GM12892 (cell line): ENCODE data around the gene ADCY9.

Experiments
- POLR2A ChIP-seq: IDR thresholded peaks from 2 replicates; pipeline ENCODE4 v1.6.1; 2011; ENCODE audit warnings: low read depth, low read length, control low read depth
- POLR2AphosphoS5 ChIP-seq: IDR thresholded peaks from 2 replicates; pipeline ENCODE4 v1.6.1; 2011; ENCODE audit warnings: low read depth, low read length, control low read depth
- TAF1 ChIP-seq: IDR thresholded peaks from 2 replicates; pipeline ENCODE4 v1.6.1; 2011; ENCODE audit warnings: low read depth, mild to moderate bottlenecking, control low read depth, low read length, borderline replicate concordance

- no peak for TF ChIP-seq POLR2AphosphoS5
- TF ChIP-seq POLR2A = no peak
- TF ChIP-seq TAF1 = no peak
These were observed 10.4 kb downstream of the ADCY9 start for GRCh38 chr16:4105848-4106247.
